Right lobe of liver (tissue), 6 donors: ENCODE data around the gene CAPZA2. TPM values are rescaled to one million over a fixed set of nuclear protein-coding genes. Genes with fewer than 3 reads are reported as not detected.

Experiments used
- ATAC-seq, 4 donors: fragments of 200-7000 bp; cut with Tn5 transposase; one replicate each; pipeline ENCODE4 v1.9.1; 2020; ENCODE audit warnings: mild to moderate bottlenecking in 4 of 4, moderate library complexity in 4 of 4
- DNase-seq, 3 donors: peaks; one replicate each; pipeline ENCODE4 v3.0.0-alpha.2; 2020
- H3K27ac ChIP-seq, 3 donors: fragments of 200-600 bp; one replicate each; pipeline ENCODE4 v1.8.0; 2022
- H3K27me3 ChIP-seq, 2 donors: fragments of 200-600 bp; one replicate each; pipeline ENCODE4 v1.8.0; 2022
- H3K36me3 ChIP-seq, 4 donors: fragments of 200-600 bp; sonication (generic) in 1 of 4; one replicate each; pipeline versions ENCODE4 v1.5.1 to v1.8.0; 2017 to 2022; ENCODE audit warnings: control low read depth in 1 of 4
- H3K4me1 ChIP-seq, 4 donors: fragments of 200-600 bp; sonication (generic) in 1 of 4; one replicate each; pipeline versions ENCODE4 v1.5.1 to v1.8.0; 2017 to 2022; ENCODE audit warnings: control low read depth in 1 of 4
- H3K4me3 ChIP-seq, 3 donors: fragments of 200-600 bp; one replicate each; pipeline ENCODE4 v1.8.0; 2022
- H3K9me3 ChIP-seq, 4 donors: fragments of 200-600 bp; sonication (generic) in 1 of 4; one replicate each; pipeline versions ENCODE4 v1.5.1 to v1.8.0; 2017 to 2022; ENCODE audit warnings: control low read depth in 1 of 4
- CTCF ChIP-seq, 4 donors: fragments of 200-600 bp in 3 of 4; fragments of 450-650 bp in 1 of 4; IDR thresholded peaks; one replicate each; pipeline versions ENCODE4 v1.5.1 to v1.8.0; 2016 to 2022; ENCODE audit warnings: antibody characterized with exemption in 4 of 4, mild to moderate bottlenecking in 2 of 4
- POLR2A ChIP-seq: fragments of 450-650 bp; IDR thresholded peaks from one replicate; pipeline ENCODE4 v1.6.1; 2017; ENCODE audit warnings: antibody characterized with exemption, mild to moderate bottlenecking
- WGBS: methylation state at CpG from one replicate; pipeline ENCODE4 v1.1.6; 2018; ENCODE audit warnings: low coverage, low lambda C conversion rate; ENCODE audit not compliant: insufficient coverage; ENCODE audit errors: missing lambda C conversion rate; 5-methylcytosine and 5-hydroxymethylcytosine counted together
- intact Hi-C, 2 donors: fragments of 100-400 bp; cut with DNase I; formaldehyde crosslinking; loops; one replicate each; pipeline versions ENCODE4 v1.11.2 to v1.14.1; 2022
- total RNA-seq, 6 experiments: library from RNA; depleted of rRNA in 2 of 6; stranded (reverse); fragments of >200 nt in 2 of 6; fragmentation: NEBNext Ultra II Directional in 3 of 6; extraction: Animal tissue kit (Norgen Biotek cat#: 25700) in 3 of 6; gene quantifications; one replicate each; pipeline versions ENCODE4 v1.1.0 to v1.2.4, GENCODE V29; 2016 to 2023
- donor health status: DM: no; HTN: yes; CAD: no.
- donor health status: DM: no; HTN: no; CAD: no.
- donor health status: DM: no; HTN: no; CAD: no.
- donor health status: DM: no; HTN: yes; CAD: no.
- donor health status: DM: no; HTN: yes; CAD: no.

The CAPZA2 gene
- total RNA-seq, 6 experiments from 2014 or later = 48.8 to 114 (median 89.8) TPM

- TF ChIP-seq POLR2A (no peak), CTCF (IDR thresholded peaks at IDR 0.05) (no peak)
- H3K9me3 ChIP-seq = no peaks in the 10 kb centered on the region
- ATAC-seq (no peak), DNase-seq (no peak)
- H3K4me1 ChIP-seq = peaks cover 0 to 2% (median 0%) of the 10 kb centered on the region in 4 donors
- H3K36me3 ChIP-seq = peaks cover 1 to 37% (median 2%) of the 10 kb centered on the region in 4 donors
- 96% methylated on average over 6 of the region's 6 CpGs for WGBS
- H3K4me3 ChIP-seq = no peak overlapping the region
- intact Hi-C loops = no loop called here
- H3K27ac ChIP-seq = no peak overlapping the region
- H3K27me3 ChIP-seq = no peaks in the 10 kb centered on the region
Observed at GRCh38 chr7:116910383-116910782, 48.0 kb downstream of the CAPZA2 start.

DNA sequence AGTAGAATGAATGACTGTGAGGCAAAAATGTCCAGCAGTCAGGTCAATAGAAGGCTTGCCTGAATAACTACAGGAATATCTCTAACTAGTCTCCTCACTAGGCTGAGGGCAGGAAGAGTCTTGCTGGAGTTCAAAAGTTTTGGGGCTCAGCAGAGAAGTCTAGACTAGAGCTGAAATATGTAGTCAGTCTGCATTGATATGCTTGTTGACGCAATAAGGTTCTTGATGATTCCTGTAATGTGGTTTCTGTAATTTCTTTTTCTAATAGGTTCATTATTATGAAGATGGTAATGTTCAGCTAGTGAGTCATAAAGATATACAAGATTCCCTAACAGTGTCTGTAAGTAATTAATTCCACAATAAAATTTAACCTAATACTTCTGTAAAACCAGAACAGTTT lies 49.4 kb downstream of the CAPZA2 start:
- intact Hi-C loops = no loop called here
- Histone ChIP-seq H3K27ac (no peak overlapping the region), H3K4me3 (no peak overlapping the region), H3K36me3 (peaks cover 2 to 50% (median 10%) of the 10 kb centered on the region in 4 donors), H3K9me3 (no peaks in the 10 kb centered on the region), H3K4me1 (peaks cover 0 to 4% (median 1%) of the 10 kb centered on the region in 4 donors), H3K27me3 (no peaks in the 10 kb centered on the region)
- DNase-seq (no peak), ATAC-seq (no peak)
- TF ChIP-seq CTCF (IDR thresholded peaks at IDR 0.05) = no peak
- TF ChIP-seq POLR2A = no peak
- 90% methylated on average over 1 of the region's 1 CpG for WGBS

DNA sequence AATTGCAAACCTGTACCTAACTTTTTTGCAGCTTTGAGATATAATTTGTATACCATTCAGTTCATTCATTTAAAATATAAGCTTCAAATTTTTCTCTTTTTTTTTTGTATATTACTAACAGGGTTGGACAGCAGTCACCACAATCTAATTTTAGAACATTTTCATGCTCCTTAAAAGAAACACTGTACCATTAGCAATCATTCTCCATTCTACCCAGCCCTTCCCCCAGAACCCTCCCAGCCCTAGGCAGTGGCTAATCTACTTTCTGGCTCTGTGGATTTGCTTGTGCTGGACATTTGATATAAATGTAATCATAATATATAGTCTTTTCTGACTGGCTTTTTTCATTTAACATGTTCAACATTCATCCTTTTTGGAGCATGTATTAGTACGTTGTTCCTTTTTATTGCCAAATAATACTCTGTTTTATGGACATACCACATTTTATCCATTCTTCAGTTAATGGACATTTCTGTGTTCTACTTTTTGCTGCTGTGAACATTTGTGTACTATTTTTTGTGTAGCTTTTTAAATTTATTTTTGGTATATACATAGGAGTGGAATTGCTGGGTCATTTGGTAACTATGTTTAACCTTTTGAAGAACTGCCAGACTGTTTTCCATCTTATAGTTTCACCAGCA lies 50.0 kb downstream of the CAPZA2 start:
- H3K36me3 ChIP-seq = peaks cover 2 to 55% (median 12%) of the 10 kb centered on the region in 4 donors
- TF ChIP-seq POLR2A = no peak
- TF ChIP-seq CTCF (IDR thresholded peaks at IDR 0.05) = no peak
- 100% methylated on average over 1 of the region's 1 CpG for WGBS

DNA sequence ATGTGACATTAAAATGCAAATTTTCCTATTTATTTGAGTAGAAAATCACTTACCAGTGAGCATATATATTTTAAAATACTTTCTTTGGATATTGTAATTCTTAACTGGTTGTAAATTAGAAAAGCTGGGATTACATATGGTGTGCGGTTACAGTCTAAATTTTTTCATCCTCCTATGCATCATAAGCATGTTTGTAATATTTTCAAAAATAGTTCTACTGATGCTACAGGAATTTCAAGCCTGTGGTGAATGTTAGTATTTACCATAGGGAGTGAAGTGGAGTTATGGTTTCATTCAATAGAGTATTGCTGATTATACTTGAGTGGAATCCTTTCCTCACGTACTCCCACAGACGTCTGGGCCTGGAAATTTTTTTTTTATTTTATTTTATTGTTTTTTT lies 56.3 kb downstream of the CAPZA2 start:
- no peaks in the 10 kb centered on the region for H3K27me3 ChIP-seq
- H3K4me3 ChIP-seq = no peak overlapping the region
- DNase-seq = no peak
- TF ChIP-seq POLR2A = no peak
- intact Hi-C loops = no loop called here
- 93% methylated on average over 3 of the region's 3 CpGs for WGBS
- H3K36me3 ChIP-seq = peaks cover 0 to 39% (median 16%) of the 10 kb centered on the region in 4 donors
- no peak overlapping the region for H3K27ac ChIP-seq
- peaks cover 0 to 4% (median 1%) of the 10 kb centered on the region in 4 donors for H3K4me1 ChIP-seq
- ATAC-seq = no peak
- H3K9me3 ChIP-seq = no peaks in the 10 kb centered on the region

More for the DNA sequence above, 50.0 kb downstream of the CAPZA2 start:
- no peaks in the 10 kb centered on the region for H3K27me3 ChIP-seq
- DNase-seq = no peak
- intact Hi-C loops = no loop called here
- peaks cover 0 to 4% (median 1%) of the 10 kb centered on the region in 4 donors for H3K4me1 ChIP-seq
- ATAC-seq = no peak
- no peak overlapping the region for H3K4me3 ChIP-seq
- H3K27ac ChIP-seq = no peak overlapping the region
- no peaks in the 10 kb centered on the region for H3K9me3 ChIP-seq

DNA sequence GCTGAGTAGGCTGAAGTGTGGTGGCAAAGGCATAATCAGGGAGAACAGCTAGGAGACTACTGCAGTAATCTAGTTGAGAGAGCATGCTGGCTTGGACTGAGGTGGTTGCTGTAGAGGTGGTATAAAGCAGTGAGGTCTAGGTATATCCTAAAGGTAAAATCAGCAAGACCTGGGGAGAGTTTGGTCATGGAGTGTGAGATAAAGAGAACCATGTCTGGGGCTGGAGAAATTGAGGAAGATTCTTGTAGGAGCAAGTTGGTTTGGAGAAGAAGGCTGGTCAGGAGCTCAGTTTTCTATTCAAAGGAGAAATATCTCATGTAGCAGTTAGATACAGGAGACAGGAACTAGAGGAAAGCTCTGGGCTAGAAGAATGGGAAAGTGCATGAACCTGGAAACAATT lies 58.0 kb downstream of the CAPZA2 start:
- H3K27me3 ChIP-seq = no peaks in the 10 kb centered on the region
- ATAC-seq = no peak
- TF ChIP-seq POLR2A (no peak), CTCF (IDR thresholded peaks at IDR 0.05) (no peak)
- no peak for DNase-seq
- intact Hi-C loops = no loop called here
- H3K9me3 ChIP-seq = no peaks in the 10 kb centered on the region
- H3K36me3 ChIP-seq = peaks cover 0 to 33% (median 16%) of the 10 kb centered on the region in 4 donors
- no peak overlapping the region for H3K4me3 ChIP-seq
- H3K4me1 ChIP-seq = peaks cover 0 to 2% (median 1%) of the 10 kb centered on the region in 4 donors
- H3K27ac ChIP-seq = no peak overlapping the region
